HepG2 (cell line): ENCODE results near the gene EGFR. TPM values are rescaled to one million over a fixed set of nuclear protein-coding genes. Genes with fewer than 3 reads are reported as not detected.

ENCODE experiments used
- BRD4 ChIP-seq: sonication (generic); formaldehyde crosslinking; IDR thresholded peaks from 2 replicates; pipeline ENCODE4 v1.4.0; 2020; ENCODE audit warnings: missing genetic modification reagents
- GTF2F1 ChIP-seq: fragments of 150-350 bp; IDR thresholded peaks from 2 replicates; pipeline ENCODE4 v1.6.1; 2014; ENCODE audit warnings: low read length
- LCORL ChIP-seq, 2 experiments: fragments of 450-650 bp in 1 of 2; sonication (generic) in 1 of 2; formaldehyde crosslinking in 1 of 2; IDR thresholded peaks; 2 replicates each; pipeline versions ENCODE4 v1.5.0 to v1.6.1; 2017 to 2020; ENCODE audit warnings: antibody characterized with exemption in 1 of 2, missing genetic modification reagents in 1 of 2
- MAFG ChIP-seq: sonication (generic); formaldehyde crosslinking; IDR thresholded peaks from 2 replicates; pipeline ENCODE4 v1.5.1; 2020; ENCODE audit warnings: mild to moderate bottlenecking, missing genetic modification reagents
- MED13 ChIP-seq: sonication (generic); formaldehyde crosslinking; IDR thresholded peaks from 2 replicates; pipeline ENCODE4 v1.5.0; 2020; ENCODE audit warnings: missing genetic modification reagents
- MYC ChIP-seq: sonication (generic); formaldehyde crosslinking; IDR thresholded peaks from 2 replicates; pipeline ENCODE4 v1.9.0; 2021; ENCODE audit warnings: missing genetic modification reagents, borderline replicate concordance
- ONECUT2 ChIP-seq: sonication (generic); formaldehyde crosslinking; IDR thresholded peaks from 2 replicates; pipeline ENCODE4 v1.4.0; 2020; ENCODE audit warnings: missing genetic modification reagents
- RNF2 ChIP-seq: fragments of 450-650 bp; conservative IDR thresholded peaks from 2 replicates; pipeline ENCODE4 v1.6.1; 2016; ENCODE audit warnings: low read depth
- SMAD9 ChIP-seq: sonication (generic); formaldehyde crosslinking; IDR thresholded peaks from 2 replicates; pipeline ENCODE4 v1.5.1; 2020; ENCODE audit warnings: mild to moderate bottlenecking, missing genetic modification reagents
- ZNF766 ChIP-seq: sonication (generic); formaldehyde crosslinking; IDR thresholded peaks from 2 replicates; pipeline ENCODE4 v1.5.0; 2020; ENCODE audit warnings: missing genetic modification reagents, borderline replicate concordance
- polyA plus RNA-seq, 8 experiments: library from polyadenylated mRNA; depleted of rRNA in 3 of 8; stranded (reverse) in 7 of 8; unstranded in 1 of 8; fragments of >200 nt; fragmentation: Illumina TruSeq in 4 of 8; extraction: Trizol in 4 of 8; gene quantifications; 2 replicates each; pipeline versions ENCODE4 v1.2.1 to v1.2.3, GENCODE V29; 2011 to 2016; ENCODE audit warnings: low read depth in 4 of 8, missing spikeins in 1 of 8, mixed read lengths in 1 of 8; ENCODE audit not compliant: insufficient read depth in 1 of 8
- total RNA-seq, 5 experiments: library from RNA; depleted of rRNA; stranded (reverse); fragments of >200 nt; fragmentation: Illumina TruSeq; extraction: Trizol; gene quantifications; 2 replicates each; pipeline ENCODE4 v1.2.3, GENCODE V29; 2016; ENCODE audit warnings: low read depth in 1 of 5
- TF ChIP-seq, protein P1 (sequence below): sonication (generic); formaldehyde crosslinking; IDR thresholded peaks from 2 replicates; pipeline ENCODE4 v1.4.0; 2020; ENCODE audit warnings: mild to moderate bottlenecking, missing genetic modification reagents
- TF ChIP-seq, protein P2 (sequence below): sonication (generic); formaldehyde crosslinking; IDR thresholded peaks from 2 replicates; pipeline ENCODE4 v1.5.0; 2020; ENCODE audit warnings: missing genetic modification reagents
- TF ChIP-seq, protein P3 (sequence below): IDR thresholded peaks from 2 replicates; pipeline ENCODE4 v1.6.1; 2016; ENCODE audit warnings: mild to moderate bottlenecking
- TF ChIP-seq, protein P4 (sequence below): sonication (generic); IDR thresholded peaks from 2 replicates; pipeline ENCODE4 v1.6.1; 2016; ENCODE audit warnings: low read depth, borderline replicate concordance
- TF ChIP-seq, protein P5 (sequence below): IDR thresholded peaks from 2 replicates; pipeline ENCODE4 v1.6.1; 2016; ENCODE audit warnings: missing compliant biosample characterization, missing genetic modification reagents, borderline replicate concordance
- TF ChIP-seq, protein P6 (sequence below): sonication (generic); formaldehyde crosslinking; IDR thresholded peaks from 2 replicates; pipeline ENCODE4 v1.5.0; 2020; ENCODE audit warnings: mild to moderate bottlenecking, missing genetic modification reagents, borderline replicate concordance

Gene EGFR
- total and polyA plus RNA-seq, 2 of the 13 experiments (the other 11 are each of a cell fraction or from before 2014, with no cell fraction given) = 7.0 to 10.0 TPM

DNA sequence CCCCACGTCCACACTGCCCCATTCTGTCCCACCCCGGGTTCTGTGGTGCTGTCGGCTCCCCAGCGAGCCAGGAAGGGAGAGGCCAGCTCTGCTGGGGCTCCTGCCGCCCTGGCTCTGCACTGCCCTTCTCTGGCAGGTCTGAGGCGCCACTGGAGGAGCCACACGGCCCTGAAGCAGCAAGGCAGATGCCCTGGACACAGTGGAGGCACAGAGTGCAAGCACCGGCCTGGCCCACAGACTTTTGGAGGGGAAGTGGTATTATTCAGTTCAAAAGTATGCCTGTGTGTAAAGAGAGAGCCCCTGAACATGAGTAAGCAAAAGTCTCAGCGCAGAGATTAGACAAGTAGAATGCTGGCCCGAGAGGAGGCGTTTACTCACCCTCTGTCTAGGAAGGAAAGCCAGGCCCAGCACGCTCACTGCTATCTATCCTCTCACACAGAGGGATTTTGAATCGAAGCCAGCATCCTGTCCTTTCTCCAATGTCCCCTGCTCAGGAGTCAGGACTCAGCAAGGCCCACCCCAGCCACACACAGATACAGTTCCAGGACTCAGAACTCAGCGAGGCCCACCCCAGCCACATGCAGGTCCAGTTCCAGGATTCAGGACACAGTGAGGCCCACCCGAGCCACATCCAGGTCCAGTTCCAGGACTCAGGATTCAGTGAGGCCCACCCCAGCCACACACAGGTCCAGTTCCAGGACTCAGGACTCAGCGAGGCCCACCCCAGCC, 115.0 kb downstream of the EGFR start (continued):
- TF ChIP-seq, protein P1, sequence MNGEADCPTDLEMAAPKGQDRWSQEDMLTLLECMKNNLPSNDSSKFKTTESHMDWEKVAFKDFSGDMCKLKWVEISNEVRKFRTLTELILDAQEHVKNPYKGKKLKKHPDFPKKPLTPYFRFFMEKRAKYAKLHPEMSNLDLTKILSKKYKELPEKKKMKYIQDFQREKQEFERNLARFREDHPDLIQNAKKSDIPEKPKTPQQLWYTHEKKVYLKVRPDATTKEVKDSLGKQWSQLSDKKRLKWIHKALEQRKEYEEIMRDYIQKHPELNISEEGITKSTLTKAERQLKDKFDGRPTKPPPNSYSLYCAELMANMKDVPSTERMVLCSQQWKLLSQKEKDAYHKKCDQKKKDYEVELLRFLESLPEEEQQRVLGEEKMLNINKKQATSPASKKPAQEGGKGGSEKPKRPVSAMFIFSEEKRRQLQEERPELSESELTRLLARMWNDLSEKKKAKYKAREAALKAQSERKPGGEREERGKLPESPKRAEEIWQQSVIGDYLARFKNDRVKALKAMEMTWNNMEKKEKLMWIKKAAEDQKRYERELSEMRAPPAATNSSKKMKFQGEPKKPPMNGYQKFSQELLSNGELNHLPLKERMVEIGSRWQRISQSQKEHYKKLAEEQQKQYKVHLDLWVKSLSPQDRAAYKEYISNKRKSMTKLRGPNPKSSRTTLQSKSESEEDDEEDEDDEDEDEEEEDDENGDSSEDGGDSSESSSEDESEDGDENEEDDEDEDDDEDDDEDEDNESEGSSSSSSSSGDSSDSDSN (CRISPR knock-in tag) = peak; percentile 32; the same call in 1 of the 2 replicates
- TF ChIP-seq LCORL (IDR thresholded peaks at IDR 0.05) (no peak), LCORL (CRISPR knock-in tag; IDR thresholded peaks at IDR 0.05) (0 out of 2 replicates have a peak, but pooled peaks have one; percentile 60), MAFG (no peak), BRD4 (CRISPR knock-in tag) (0 out of 2 replicates have a peak, but pooled peaks have one; percentile 24), SMAD9 (CRISPR knock-in tag) (no peak), ZNF766 (CRISPR knock-in tag) (no peak), GTF2F1 (no peak), ONECUT2 (CRISPR knock-in tag) (no peak), RNF2 (no peak), MYC (CRISPR knock-in tag) (0 out of 2 replicates have a peak, but pooled peaks have one; percentile 4), MED13 (CRISPR knock-in tag) (no peak)
- TF ChIP-seq, protein P2, sequence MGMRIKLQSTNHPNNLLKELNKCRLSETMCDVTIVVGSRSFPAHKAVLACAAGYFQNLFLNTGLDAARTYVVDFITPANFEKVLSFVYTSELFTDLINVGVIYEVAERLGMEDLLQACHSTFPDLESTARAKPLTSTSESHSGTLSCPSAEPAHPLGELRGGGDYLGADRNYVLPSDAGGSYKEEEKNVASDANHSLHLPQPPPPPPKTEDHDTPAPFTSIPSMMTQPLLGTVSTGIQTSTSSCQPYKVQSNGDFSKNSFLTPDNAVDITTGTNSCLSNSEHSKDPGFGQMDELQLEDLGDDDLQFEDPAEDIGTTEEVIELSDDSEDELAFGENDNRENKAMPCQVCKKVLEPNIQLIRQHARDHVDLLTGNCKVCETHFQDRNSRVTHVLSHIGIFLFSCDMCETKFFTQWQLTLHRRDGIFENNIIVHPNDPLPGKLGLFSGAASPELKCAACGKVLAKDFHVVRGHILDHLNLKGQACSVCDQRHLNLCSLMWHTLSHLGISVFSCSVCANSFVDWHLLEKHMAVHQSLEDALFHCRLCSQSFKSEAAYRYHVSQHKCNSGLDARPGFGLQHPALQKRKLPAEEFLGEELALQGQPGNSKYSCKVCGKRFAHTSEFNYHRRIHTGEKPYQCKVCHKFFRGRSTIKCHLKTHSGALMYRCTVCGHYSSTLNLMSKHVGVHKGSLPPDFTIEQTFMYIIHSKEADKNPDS = no peak
- TF ChIP-seq, protein P3, sequence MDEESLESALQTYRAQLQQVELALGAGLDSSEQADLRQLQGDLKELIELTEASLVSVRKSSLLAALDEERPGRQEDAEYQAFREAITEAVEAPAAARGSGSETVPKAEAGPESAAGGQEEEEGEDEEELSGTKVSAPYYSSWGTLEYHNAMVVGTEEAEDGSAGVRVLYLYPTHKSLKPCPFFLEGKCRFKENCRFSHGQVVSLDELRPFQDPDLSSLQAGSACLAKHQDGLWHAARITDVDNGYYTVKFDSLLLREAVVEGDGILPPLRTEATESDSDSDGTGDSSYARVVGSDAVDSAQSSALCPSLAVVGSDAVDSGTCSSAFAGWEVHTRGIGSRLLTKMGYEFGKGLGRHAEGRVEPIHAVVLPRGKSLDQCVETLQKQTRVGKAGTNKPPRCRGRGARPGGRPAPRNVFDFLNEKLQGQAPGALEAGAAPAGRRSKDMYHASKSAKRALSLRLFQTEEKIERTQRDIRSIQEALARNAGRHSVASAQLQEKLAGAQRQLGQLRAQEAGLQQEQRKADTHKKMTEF (CRISPR knock-in tag) = no peak
- TF ChIP-seq, protein P4, sequence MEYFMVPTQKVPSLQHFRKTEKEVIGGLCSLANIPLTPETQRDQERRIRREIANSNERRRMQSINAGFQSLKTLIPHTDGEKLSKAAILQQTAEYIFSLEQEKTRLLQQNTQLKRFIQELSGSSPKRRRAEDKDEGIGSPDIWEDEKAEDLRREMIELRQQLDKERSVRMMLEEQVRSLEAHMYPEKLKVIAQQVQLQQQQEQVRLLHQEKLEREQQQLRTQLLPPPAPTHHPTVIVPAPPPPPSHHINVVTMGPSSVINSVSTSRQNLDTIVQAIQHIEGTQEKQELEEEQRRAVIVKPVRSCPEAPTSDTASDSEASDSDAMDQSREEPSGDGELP = peak; percentile 6; the same call in 1 of the 2 replicates
- TF ChIP-seq, protein P5, sequence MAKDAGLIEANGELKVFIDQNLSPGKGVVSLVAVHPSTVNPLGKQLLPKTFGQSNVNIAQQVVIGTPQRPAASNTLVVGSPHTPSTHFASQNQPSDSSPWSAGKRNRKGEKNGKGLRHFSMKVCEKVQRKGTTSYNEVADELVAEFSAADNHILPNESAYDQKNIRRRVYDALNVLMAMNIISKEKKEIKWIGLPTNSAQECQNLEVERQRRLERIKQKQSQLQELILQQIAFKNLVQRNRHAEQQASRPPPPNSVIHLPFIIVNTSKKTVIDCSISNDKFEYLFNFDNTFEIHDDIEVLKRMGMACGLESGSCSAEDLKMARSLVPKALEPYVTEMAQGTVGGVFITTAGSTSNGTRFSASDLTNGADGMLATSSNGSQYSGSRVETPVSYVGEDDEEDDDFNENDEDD (CRISPR knock-in tag) = peak; percentile 5; the same call in 1 of the 2 replicates
- TF ChIP-seq, protein P6, sequence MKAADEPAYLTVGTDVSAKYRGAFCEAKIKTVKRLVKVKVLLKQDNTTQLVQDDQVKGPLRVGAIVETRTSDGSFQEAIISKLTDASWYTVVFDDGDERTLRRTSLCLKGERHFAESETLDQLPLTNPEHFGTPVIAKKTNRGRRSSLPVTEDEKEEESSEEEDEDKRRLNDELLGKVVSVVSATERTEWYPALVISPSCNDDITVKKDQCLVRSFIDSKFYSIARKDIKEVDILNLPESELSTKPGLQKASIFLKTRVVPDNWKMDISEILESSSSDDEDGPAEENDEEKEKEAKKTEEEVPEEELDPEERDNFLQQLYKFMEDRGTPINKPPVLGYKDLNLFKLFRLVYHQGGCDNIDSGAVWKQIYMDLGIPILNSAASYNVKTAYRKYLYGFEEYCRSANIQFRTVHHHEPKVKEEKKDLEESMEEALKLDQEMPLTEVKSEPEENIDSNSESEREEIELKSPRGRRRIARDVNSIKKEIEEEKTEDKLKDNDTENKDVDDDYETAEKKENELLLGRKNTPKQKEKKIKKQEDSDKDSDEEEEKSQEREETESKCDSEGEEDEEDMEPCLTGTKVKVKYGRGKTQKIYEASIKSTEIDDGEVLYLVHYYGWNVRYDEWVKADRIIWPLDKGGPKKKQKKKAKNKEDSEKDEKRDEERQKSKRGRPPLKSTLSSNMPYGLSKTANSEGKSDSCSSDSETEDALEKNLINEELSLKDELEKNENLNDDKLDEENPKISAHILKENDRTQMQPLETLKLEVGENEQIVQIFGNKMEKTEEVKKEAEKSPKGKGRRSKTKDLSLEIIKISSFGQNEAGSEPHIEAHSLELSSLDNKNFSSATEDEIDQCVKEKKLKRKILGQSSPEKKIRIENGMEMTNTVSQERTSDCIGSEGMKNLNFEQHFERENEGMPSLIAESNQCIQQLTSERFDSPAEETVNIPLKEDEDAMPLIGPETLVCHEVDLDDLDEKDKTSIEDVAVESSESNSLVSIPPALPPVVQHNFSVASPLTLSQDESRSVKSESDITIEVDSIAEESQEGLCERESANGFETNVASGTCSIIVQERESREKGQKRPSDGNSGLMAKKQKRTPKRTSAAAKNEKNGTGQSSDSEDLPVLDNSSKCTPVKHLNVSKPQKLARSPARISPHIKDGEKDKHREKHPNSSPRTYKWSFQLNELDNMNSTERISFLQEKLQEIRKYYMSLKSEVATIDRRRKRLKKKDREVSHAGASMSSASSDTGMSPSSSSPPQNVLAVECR (CRISPR knock-in tag) = 0 out of 2 replicates have a peak, but pooled peaks have one; percentile 18
